ENCODE measurements around the gene FAM72B.
"Not testable (repeated sequence)": the region's sequence is repeated elsewhere in the genome, so short reads cannot be mapped to it uniquely, and the experiment has no call there.

The FAM72B gene

GRCh38 chr1:121184290-121185127 lies at the start of gene FAM72B, which contains the start of gene SRGAP2C:
Gene FAM72B (minus strand): TSS chr1:121184340. CDS start chr1:121183489, 851 bp downstream.
Gene SRGAP2C (plus strand): TSS chr1:121184975. CDS start chr1:121187447, 2,472 bp downstream.
- not testable (repeated sequence) for H3K36me3 ChIP-seq (ENCODE audit: insufficient read depth); H3K79me2 ChIP-seq (ENCODE audit: insufficient read depth, low read depth); H3K27ac ChIP-seq; H3K4me3 ChIP-seq (IDR thresholded peaks at IDR 0.05; ENCODE audit: insufficient read depth, low read depth, low read length); H4K20me1 ChIP-seq (ENCODE audit: insufficient read depth); H3K4me2 ChIP-seq; H2AFZ ChIP-seq (ENCODE audit: low read depth); H3K27me3 ChIP-seq (ENCODE audit: insufficient read depth, low read depth); H3K4me1 ChIP-seq (ENCODE audit: low read depth, poor library complexity, severe bottlenecking); H3K9ac ChIP-seq

- not testable (repeated sequence) for H3K36me3 ChIP-seq (ENCODE audit: insufficient read depth); H3K27ac ChIP-seq; H2AFZ ChIP-seq (ENCODE audit: low read depth); H3K4me3 ChIP-seq (IDR thresholded peaks at IDR 0.05; ENCODE audit: insufficient read depth, low read depth, low read length); H3K27me3 ChIP-seq (ENCODE audit: insufficient read depth, low read depth); H3K79me2 ChIP-seq (ENCODE audit: insufficient read depth, low read depth); H3K9ac ChIP-seq; H3K4me1 ChIP-seq (ENCODE audit: low read depth, poor library complexity, severe bottlenecking); H4K20me1 ChIP-seq (ENCODE audit: insufficient read depth); H3K4me2 ChIP-seq
These were observed 48.4 kb upstream of the FAM72B start for GRCh38 chr1:121232445-121233125.

GRCh38 chr1:121230636-121231035 lies 46.5 kb upstream of the FAM72B start:
- H3K36me3 ChIP-seq (ENCODE audit: insufficient read depth); H3K9ac ChIP-seq; H2AFZ ChIP-seq (ENCODE audit: low read depth); H3K27ac ChIP-seq; H4K20me1 ChIP-seq (ENCODE audit: insufficient read depth); H3K79me2 ChIP-seq (ENCODE audit: insufficient read depth, low read depth); H3K4me1 ChIP-seq (ENCODE audit: low read depth, poor library complexity, severe bottlenecking); H3K27me3 ChIP-seq (ENCODE audit: insufficient read depth, low read depth); H3K4me3 ChIP-seq (IDR thresholded peaks at IDR 0.05; ENCODE audit: insufficient read depth, low read depth, low read length); H3K4me2 ChIP-seq: not testable (repeated sequence)

- not testable (repeated sequence) for H3K36me3 ChIP-seq (ENCODE audit: insufficient read depth); H3K4me1 ChIP-seq (ENCODE audit: low read depth, poor library complexity, severe bottlenecking); H4K20me1 ChIP-seq (ENCODE audit: insufficient read depth); H3K4me2 ChIP-seq; H3K4me3 ChIP-seq (IDR thresholded peaks at IDR 0.05; ENCODE audit: insufficient read depth, low read depth, low read length); H3K27me3 ChIP-seq (ENCODE audit: insufficient read depth, low read depth); H3K27ac ChIP-seq; H3K79me2 ChIP-seq (ENCODE audit: insufficient read depth, low read depth); H2AFZ ChIP-seq (ENCODE audit: low read depth); H3K9ac ChIP-seq
These were observed 43.6 kb upstream of the FAM72B start for GRCh38 chr1:121227544-121228330.

- not testable (repeated sequence) for H3K36me3 ChIP-seq (ENCODE audit: insufficient read depth); H3K9ac ChIP-seq; H3K4me2 ChIP-seq; H3K27me3 ChIP-seq (ENCODE audit: insufficient read depth, low read depth); H3K4me1 ChIP-seq (ENCODE audit: low read depth, poor library complexity, severe bottlenecking); H3K4me3 ChIP-seq (IDR thresholded peaks at IDR 0.05; ENCODE audit: insufficient read depth, low read depth, low read length); H3K79me2 ChIP-seq (ENCODE audit: insufficient read depth, low read depth); H2AFZ ChIP-seq (ENCODE audit: low read depth); H3K27ac ChIP-seq; H4K20me1 ChIP-seq (ENCODE audit: insufficient read depth)
These were observed 42.8 kb upstream of the FAM72B start for GRCh38 chr1:121226925-121227324.

- not testable (repeated sequence) for H3K27ac ChIP-seq; H2AFZ ChIP-seq (ENCODE audit: low read depth); H3K27me3 ChIP-seq (ENCODE audit: insufficient read depth, low read depth); H3K79me2 ChIP-seq (ENCODE audit: insufficient read depth, low read depth); H3K36me3 ChIP-seq (ENCODE audit: insufficient read depth); H3K4me2 ChIP-seq; H4K20me1 ChIP-seq (ENCODE audit: insufficient read depth); H3K4me3 ChIP-seq (IDR thresholded peaks at IDR 0.05; ENCODE audit: insufficient read depth, low read depth, low read length); H3K9ac ChIP-seq; H3K4me1 ChIP-seq (ENCODE audit: low read depth, poor library complexity, severe bottlenecking)
These were observed 42.3 kb upstream of the FAM72B start for GRCh38 chr1:121226295-121226904.

GRCh38 chr1:121224714-121225113 lies 40.6 kb upstream of the FAM72B start:
- H4K20me1 ChIP-seq (ENCODE audit: insufficient read depth); H3K4me3 ChIP-seq (IDR thresholded peaks at IDR 0.05; ENCODE audit: insufficient read depth, low read depth, low read length); H3K27ac ChIP-seq; H3K79me2 ChIP-seq (ENCODE audit: insufficient read depth, low read depth); H3K4me1 ChIP-seq (ENCODE audit: low read depth, poor library complexity, severe bottlenecking); H3K36me3 ChIP-seq (ENCODE audit: insufficient read depth); H3K9ac ChIP-seq; H3K4me2 ChIP-seq; H2AFZ ChIP-seq (ENCODE audit: low read depth); H3K27me3 ChIP-seq (ENCODE audit: insufficient read depth, low read depth): not testable (repeated sequence)

- not testable (repeated sequence) for H3K36me3 ChIP-seq (ENCODE audit: insufficient read depth); H3K9ac ChIP-seq; H2AFZ ChIP-seq (ENCODE audit: low read depth); H3K79me2 ChIP-seq (ENCODE audit: insufficient read depth, low read depth); H3K27me3 ChIP-seq (ENCODE audit: insufficient read depth, low read depth); H3K27ac ChIP-seq; H3K4me3 ChIP-seq (IDR thresholded peaks at IDR 0.05; ENCODE audit: insufficient read depth, low read depth, low read length); H3K4me1 ChIP-seq (ENCODE audit: low read depth, poor library complexity, severe bottlenecking); H3K4me2 ChIP-seq; H4K20me1 ChIP-seq (ENCODE audit: insufficient read depth)
These were observed 37.6 kb upstream of the FAM72B start for GRCh38 chr1:121221770-121222169.

GRCh38 chr1:121216676-121217075 lies 32.5 kb upstream of the FAM72B start:
- not testable (repeated sequence) for H3K36me3 ChIP-seq (ENCODE audit: insufficient read depth); H3K4me1 ChIP-seq (ENCODE audit: low read depth, poor library complexity, severe bottlenecking); H4K20me1 ChIP-seq (ENCODE audit: insufficient read depth); H3K9ac ChIP-seq; H3K27ac ChIP-seq; H3K79me2 ChIP-seq (ENCODE audit: insufficient read depth, low read depth); H3K4me2 ChIP-seq; H2AFZ ChIP-seq (ENCODE audit: low read depth); H3K4me3 ChIP-seq (IDR thresholded peaks at IDR 0.05; ENCODE audit: insufficient read depth, low read depth, low read length); H3K27me3 ChIP-seq (ENCODE audit: insufficient read depth, low read depth)
